ENCODE results near the gene UMODL1.
"Not testable (repeated sequence)": the region's sequence is repeated elsewhere in the genome, so short reads cannot be mapped to it uniquely, and the experiment has no call there.

UMODL1 gene

GRCh38 chr21:42172596-42173483 lies 101.7 kb downstream of the UMODL1 start:
- no peak for DNase-seq

DNA sequence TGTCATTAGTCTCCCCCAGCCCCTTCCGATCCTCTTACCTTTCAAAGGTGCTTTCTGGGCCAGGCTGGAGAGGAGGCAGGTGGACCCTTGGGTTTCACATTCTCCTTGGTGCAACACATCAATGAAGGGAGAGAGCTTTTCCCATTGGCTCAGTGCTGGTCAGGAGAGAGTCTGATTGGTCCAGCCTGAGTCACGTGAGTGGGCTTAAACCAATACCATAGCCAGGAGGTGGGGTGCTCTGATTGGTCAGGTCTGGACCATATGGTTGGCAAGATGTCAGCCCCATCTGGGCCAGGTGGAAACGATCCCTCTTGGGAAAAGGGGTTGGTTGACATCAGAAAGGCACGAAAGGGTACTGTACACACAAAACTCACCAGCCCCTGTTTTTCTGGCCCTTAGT lies 103.1 kb downstream of the UMODL1 start:
- DNase-seq, result peak; percentile 31

- DNase-seq, result no peak
Measured at GRCh38 chr21:42175110-42175710, 104.1 kb downstream of the UMODL1 start.

DNA sequence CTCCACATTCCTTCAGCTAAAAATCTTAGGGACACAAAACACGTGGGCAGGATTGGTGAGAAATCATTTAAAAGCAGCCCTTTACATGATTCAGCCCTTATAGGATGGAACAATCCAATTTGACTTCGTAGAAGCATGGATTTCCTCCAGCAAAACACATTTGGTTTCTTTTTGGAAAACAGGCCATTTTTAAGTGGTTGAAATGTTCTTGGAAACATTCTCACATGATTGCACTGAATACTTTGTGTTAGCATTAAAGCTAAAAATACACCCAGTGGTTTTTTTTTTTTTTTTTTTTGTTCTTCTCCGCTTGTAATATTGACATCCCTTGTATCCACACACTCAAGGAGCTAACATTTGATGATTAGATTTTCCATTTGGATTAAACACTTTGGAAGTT lies 105.7 kb downstream of the UMODL1 start:
- DNase-seq, result no peak

DNA sequence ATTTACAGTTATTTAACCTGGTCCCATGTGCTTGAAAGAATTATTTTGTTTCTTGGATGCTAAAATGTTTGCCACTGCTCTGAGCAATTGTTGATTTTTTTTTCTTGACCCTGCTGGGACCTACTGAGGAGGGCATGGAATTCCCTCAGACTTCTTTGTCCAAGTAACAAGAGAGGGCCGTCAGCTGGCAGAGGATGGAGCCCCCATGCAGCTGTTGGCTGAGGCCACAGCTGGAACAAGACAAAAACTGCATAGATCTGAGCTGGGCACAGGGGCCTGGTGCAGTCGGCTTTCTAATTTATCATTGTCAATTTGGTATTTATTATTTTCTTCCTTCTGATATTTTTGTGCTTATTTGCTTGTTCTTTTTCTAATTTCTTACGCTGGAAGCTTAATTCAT lies 108.2 kb downstream of the UMODL1 start:
- DNase-seq, result no peak

DNA sequence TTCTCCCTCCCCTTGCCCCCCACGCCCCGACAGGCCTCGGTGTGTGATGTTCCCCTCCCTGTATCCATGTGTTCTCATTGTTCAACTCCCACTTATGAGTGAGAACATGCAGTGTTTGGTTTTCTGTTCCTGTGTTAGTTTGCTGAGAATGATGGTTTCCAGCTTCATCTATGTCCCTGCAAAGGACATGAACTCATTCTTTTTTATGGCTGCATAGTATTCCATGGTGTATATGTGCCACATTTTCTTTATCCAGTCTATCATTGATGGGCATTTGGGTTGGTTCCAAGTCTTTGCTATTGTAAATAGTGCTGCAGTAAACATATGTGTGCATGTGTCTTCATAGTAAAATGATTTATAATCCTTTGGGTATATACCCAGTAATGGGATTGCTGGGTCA lies 108.9 kb downstream of the UMODL1 start:
- not testable (repeated sequence) for DNase-seq

- DNase-seq, result no peak
Measured at GRCh38 chr21:42182713-42183371, 111.7 kb downstream of the UMODL1 start.

DNA sequence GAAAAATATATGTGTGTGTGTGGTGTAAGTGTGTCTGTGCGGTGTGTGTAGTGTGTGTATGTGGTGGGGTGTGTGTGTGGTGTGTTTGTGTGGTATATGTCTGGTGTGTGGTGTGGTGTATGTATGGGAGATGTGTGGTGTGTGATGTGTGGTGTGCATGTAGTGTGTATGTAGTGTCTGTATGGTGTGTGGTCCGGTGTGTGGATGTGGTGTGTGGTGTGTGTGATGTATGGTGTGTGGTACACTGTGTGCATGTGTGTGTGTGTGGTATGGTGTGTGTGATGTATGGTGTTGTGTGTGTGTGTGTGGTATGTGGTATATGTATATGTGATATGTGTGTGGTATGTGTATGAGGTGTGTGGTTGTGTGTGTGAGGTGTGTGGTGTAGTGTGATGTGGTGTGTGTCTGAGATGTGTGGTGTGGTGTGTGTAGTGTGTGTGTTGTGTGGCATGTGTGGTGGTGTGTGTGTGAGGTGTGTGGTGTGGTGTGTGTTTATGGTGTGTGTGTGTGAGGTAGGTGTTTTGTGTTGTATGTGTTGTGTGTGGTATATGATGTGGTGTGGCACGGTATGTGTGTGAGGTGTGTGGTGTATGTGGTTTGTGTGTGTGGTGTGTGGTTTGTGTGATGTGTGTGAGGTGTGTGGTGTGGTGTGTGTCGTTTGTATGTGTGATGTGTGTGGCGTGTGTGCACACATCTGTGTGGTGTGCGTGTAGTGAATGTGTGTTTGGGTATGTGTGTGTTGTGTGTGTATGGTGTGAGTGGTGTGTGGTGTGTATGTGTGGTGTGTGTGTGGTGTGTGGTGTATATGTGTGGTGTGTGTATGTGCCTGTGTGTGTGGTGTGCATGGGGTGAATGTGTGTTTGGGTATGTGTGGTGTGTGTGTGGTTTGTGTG lies 112.5 kb downstream of the UMODL1 start:
- DNase-seq, result no peak

GRCh38 chr21:42186591-42186990 lies 115.5 kb downstream of the UMODL1 start:
- DNase-seq, result no peak

- no peak for DNase-seq
Measured at GRCh38 chr21:42187976-42188653, 117.0 kb downstream of the UMODL1 start.

DNA sequence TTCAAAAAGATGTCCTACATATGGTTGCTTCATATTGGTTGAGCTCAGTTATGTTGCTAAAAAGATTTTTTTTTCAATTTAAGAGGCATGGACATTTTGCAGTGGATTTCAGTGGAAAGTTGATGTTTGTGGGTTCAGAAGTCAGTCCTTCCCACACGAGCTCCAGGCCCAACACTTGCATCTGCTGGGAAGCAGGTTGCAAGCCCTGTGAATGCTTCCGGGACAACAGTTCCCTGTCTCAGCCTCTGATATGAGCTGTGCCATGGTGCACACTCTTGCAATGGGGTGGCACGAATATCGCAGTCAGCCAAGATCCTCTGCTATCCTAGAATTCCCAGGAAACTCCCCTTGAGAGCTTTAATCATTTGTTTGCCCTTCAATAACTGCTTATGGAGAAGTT lies 117.5 kb downstream of the UMODL1 start:
- DNase-seq, result no peak

- DNase-seq, result no peak
Measured at GRCh38 chr21:42189431-42189830, 118.3 kb downstream of the UMODL1 start.

DNA sequence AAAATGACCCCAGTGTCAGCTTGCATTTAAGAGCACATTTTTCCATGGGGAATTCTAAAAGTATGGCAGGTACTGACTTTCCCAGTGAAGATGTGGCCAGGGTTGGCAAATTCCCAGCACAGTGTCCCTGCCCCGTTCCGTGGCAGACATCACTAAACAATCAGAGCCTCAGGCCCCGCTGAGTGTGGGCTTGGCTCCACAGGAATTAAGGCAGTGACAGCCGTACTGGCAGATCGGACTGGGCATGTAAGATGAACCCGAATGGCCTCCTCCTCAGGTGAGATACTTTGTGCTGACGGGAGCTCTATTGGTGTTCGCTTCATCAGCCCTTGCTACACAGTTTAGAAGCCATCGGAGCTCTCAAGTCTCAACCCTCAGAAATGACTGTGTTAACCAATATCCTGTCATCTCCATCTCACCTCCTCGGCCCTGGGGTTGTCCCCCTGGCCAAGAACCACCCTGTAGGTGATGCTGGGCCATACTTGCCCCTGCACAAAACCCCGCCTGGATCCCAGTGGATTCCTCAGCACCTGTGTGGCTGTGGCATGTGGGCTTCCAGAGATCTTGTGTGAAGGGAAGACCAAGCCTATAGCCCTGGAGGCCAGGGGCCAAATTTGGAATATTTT lies 118.9 kb downstream of the UMODL1 start:
- no peak for DNase-seq

DNA sequence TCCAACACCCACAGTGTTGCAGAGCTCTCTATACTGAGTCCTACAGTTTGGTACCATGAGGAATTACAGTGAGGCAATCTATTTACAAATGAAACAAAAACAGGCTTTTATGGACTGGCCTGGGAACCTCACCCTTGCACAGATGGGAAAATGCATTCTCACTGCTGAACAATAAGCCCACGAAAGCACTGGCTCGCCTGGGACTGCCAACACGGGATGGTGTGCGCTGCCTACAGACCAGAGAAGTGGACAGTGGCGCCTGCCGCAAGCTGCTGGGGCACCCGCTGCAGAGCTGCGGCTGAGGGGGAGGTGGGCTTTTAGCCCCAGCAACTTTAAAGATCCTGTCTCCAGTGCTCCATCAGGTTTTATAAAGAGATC lies 119.4 kb downstream of the UMODL1 start:
- no peak for DNase-seq

DNA sequence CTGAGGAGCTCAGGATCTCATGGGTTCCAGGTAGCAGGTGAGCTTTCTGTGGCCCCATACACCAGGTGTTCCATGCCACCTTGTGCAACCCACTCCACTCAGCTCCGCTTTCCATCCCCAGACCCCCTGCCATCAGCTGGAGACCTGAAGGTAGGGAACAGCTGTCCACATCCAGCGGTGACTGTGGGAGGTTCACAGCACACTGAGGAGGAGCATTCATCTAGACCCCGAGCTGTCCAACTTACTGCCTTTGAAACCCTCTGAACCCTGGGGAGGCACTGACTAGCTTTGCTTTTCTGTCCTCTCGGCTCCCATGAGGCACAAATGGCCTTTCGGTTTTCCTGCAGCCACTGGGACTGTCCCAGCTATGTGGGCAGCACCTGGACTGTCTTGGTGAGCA lies 119.9 kb downstream of the UMODL1 start:
- no peak for DNase-seq

- no peak for DNase-seq
Measured at GRCh38 chr21:42191696-42192595, 120.8 kb downstream of the UMODL1 start.

Measured in NCI-H82 (cell line).